Glomerular visceral epithelial cell (primary cell): Measurements from ENCODE around the gene METAP2.
A peak's percentile ranks its signal among the peaks of the same experiment; 100 is the strongest.
"Not testable (repeated sequence)": the region's sequence is repeated elsewhere in the genome, so short reads cannot be mapped to it uniquely, and the experiment has no call there.

Experiments used
- DNase-seq: peaks from one replicate; pipeline ENCODE4 v3.0.0-alpha.2; 2016; ENCODE audit errors: extremely low spot score

METAP2 gene

GRCh38 chr12:95462551-95462950 lies 11.4 kb upstream of the METAP2 start:
- no peak for DNase-seq

GRCh38 chr12:95463050-95463449 lies 10.9 kb upstream of the METAP2 start:
- no peak for DNase-seq

- not testable (repeated sequence) for DNase-seq
Observed at GRCh38 chr12:95463776-95464175, 10.2 kb upstream of the METAP2 start.

- no peak for DNase-seq
Observed at GRCh38 chr12:95465275-95465674, 8.7 kb upstream of the METAP2 start.

- no peak for DNase-seq
Observed at GRCh38 chr12:95470300-95470699, 3.7 kb upstream of the METAP2 start.

- peak; percentile 41 for DNase-seq
Observed at GRCh38 chr12:95473231-95473883, 595 bp upstream of the METAP2 start.

- DNase-seq = peak; percentile 8
Observed at GRCh38 chr12:95474660-95474958, 657 bp downstream of the METAP2 start.

GRCh38 chr12:95480230-95480629 lies 6.3 kb downstream of the METAP2 start:
- DNase-seq = no peak

GRCh38 chr12:95481072-95481471 lies 7.1 kb downstream of the METAP2 start:
- no peak for DNase-seq

- DNase-seq = no peak
Observed at GRCh38 chr12:95481888-95482287, 7.9 kb downstream of the METAP2 start.

GRCh38 chr12:95482564-95482963 lies 8.6 kb downstream of the METAP2 start:
- DNase-seq = not testable (repeated sequence)

- no peak for DNase-seq
Observed at GRCh38 chr12:95484524-95484923, 10.6 kb downstream of the METAP2 start.

- no peak for DNase-seq
Observed at GRCh38 chr12:95487024-95487423, 13.1 kb downstream of the METAP2 start.

GRCh38 chr12:95492462-95492861 lies 18.5 kb downstream of the METAP2 start:
- DNase-seq = no peak

GRCh38 chr12:95494888-95495287 lies 20.9 kb downstream of the METAP2 start:
- DNase-seq = no peak

- DNase-seq = no peak
Observed at GRCh38 chr12:95495433-95495832, 21.5 kb downstream of the METAP2 start.

GRCh38 chr12:95497031-95497430 lies 23.1 kb downstream of the METAP2 start:
- no peak for DNase-seq

GRCh38 chr12:95498968-95499367 lies 25.0 kb downstream of the METAP2 start:
- no peak for DNase-seq

- no peak for DNase-seq
Observed at GRCh38 chr12:95499772-95500171, 25.8 kb downstream of the METAP2 start.

GRCh38 chr12:95504140-95504539 lies 30.2 kb downstream of the METAP2 start:
- DNase-seq = no peak

GRCh38 chr12:95505039-95505438 lies 31.1 kb downstream of the METAP2 start:
- no peak for DNase-seq

- DNase-seq = no peak
Observed at GRCh38 chr12:95506707-95507523, 33.0 kb downstream of the METAP2 start.

GRCh38 chr12:95509300-95509699 lies 35.3 kb downstream of the METAP2 start:
- DNase-seq = no peak

- no peak for DNase-seq
Observed at GRCh38 chr12:95511977-95512376, 38.0 kb downstream of the METAP2 start.
